ENCODE measurements around the gene BEND5.
A peak's percentile ranks its signal among the peaks of the same experiment; 100 is the strongest.

Gene BEND5

GRCh38 chr1:48720929-48721328 lies 55.8 kb downstream of the BEND5 start:
- DNase-seq (ENCODE audit: low read depth), result no peak

DNA sequence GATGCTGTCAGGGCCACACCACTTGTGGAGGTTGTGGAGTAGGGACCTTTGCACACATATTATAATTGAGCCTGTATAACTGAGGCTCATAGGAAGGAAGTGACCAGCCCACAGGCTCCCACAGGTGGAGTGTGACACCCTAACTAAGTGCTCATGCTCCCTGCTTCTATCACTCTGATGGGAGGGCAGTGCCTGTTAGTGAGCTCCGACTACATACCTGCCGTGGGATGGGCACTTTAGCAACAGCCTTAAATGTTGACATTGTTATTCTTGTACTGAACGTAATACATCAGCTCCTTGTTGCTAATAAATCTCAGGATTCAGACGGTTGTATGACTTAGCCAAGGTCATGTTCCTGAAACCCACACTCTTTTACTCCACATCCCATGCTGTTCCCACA lies 58.0 kb downstream of the BEND5 start:
- DNase-seq (ENCODE audit: low read depth), result no peak

GRCh38 chr1:48718116-48718630 lies 58.5 kb downstream of the BEND5 start:
- DNase-seq (ENCODE audit: low read depth), result no peak

DNA sequence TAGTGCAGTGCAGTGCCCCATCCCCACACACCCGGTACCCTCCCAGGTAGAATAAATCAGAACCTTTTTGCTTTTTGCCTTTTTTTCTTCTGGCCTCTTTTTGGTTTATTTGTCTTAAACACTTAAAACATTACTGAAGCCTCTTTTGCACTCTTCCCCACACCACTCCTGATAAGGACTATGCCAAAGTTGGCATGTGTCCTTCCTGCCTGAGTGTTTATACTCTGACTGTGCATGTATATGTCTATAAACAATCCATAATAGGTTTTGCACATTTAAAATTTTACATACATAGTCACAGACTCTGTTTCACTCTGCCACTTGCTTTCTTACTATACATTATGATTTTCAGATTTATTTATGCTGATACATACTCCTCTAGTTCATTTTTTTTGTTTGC lies 59.6 kb downstream of the BEND5 start:
- no peak for DNase-seq (ENCODE audit: low read depth)

- DNase-seq (ENCODE audit: low read depth), result no peak
These were observed 60.8 kb downstream of the BEND5 start for GRCh38 chr1:48715921-48716320.

DNA sequence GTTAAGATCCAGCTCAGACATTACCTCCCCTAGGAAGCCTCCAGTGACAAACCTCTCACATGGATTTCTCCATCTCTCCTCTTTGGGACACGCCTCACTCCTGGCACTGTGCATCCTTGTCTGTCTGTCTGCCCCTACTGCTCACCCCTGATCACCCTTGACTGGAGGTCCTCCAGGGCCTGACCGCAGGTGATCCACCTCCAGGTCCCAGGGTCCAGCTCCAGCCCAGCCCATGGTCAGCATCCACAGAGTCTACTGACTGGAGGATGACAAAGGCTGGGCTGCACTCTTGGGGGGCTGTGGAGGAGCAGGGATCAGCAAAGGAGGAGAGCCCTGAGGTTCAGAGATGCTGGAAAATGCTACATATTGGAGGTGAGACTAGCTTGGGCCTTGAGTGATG lies 65.8 kb downstream of the BEND5 start:
- DNase-seq (ENCODE audit: low read depth), result no peak

GRCh38 chr1:48710318-48710717 lies 66.4 kb downstream of the BEND5 start:
- no peak for DNase-seq (ENCODE audit: low read depth)

DNA sequence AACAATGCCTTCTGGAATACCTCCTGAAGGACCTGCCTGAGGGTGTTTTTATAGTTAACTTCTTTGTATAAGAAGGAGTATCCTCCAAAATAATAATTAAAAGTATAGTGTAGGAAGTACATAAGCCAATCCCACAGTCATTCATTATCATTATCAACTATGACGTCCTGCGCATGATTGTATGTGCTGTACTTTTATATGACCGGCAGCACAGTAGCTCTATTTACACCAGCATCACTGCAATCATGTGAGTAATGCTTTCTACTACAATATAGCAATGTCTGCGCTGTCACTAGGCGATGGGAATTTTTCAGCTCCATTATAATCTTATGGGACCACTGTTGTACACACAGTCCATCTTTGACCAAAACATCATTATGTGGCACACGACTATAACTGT lies 72.0 kb downstream of the BEND5 start:
- no peak for DNase-seq (ENCODE audit: low read depth)

GRCh38 chr1:48701445-48701844 lies 75.2 kb downstream of the BEND5 start:
- no peak for DNase-seq (ENCODE audit: low read depth)

GRCh38 chr1:48697066-48697707 lies 79.5 kb downstream of the BEND5 start:
- DNase-seq (ENCODE audit: low read depth), result peak; percentile 49

- DNase-seq (ENCODE audit: low read depth), result no peak
These were observed 81.5 kb downstream of the BEND5 start for GRCh38 chr1:48695161-48695560.

GRCh38 chr1:48693674-48694320 lies 82.9 kb downstream of the BEND5 start:
- DNase-seq (ENCODE audit: low read depth), result no peak

GRCh38 chr1:48693180-48693579 lies 83.5 kb downstream of the BEND5 start:
- DNase-seq (ENCODE audit: low read depth), result no peak

- no peak for DNase-seq (ENCODE audit: low read depth)
These were observed 84.5 kb downstream of the BEND5 start for GRCh38 chr1:48692235-48692634.

GRCh38 chr1:48691429-48692001 lies 85.2 kb downstream of the BEND5 start:
- no peak for DNase-seq (ENCODE audit: low read depth)

DNA sequence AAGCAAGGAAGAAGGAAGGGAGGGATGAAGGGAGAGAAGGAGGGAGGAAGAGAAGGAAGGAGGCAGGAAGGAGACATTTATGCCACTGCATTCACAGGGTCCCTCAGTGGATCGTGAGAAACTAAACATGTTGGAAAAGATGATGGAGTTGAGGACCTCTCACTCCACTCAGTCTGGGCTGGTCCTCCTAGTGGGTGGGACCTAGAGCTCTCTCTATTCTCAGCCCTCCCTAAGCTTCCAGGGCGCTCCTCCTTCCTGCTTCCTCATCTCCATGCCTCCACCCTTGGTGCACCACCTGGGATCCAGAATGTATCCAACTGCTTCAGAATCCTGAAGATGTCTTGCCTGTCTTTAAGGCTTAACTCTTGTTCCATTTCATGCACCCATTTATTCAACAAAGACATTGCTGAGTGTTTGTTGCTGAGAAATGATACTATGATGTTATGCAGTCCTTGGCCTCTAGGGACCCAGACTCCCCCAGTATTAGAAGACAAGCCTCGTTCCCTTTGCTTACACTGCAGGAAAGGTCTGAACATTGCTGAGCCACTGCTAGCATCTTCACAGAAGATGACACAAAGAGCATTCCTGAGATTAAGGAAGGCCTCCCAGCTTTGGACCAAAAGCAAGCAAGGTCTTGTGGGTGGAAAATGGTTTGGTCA lies 88.5 kb downstream of the BEND5 start:
- no peak for DNase-seq (ENCODE audit: low read depth)

GRCh38 chr1:48687282-48688045 lies 89.2 kb downstream of the BEND5 start:
- no peak for DNase-seq (ENCODE audit: low read depth)

DNA sequence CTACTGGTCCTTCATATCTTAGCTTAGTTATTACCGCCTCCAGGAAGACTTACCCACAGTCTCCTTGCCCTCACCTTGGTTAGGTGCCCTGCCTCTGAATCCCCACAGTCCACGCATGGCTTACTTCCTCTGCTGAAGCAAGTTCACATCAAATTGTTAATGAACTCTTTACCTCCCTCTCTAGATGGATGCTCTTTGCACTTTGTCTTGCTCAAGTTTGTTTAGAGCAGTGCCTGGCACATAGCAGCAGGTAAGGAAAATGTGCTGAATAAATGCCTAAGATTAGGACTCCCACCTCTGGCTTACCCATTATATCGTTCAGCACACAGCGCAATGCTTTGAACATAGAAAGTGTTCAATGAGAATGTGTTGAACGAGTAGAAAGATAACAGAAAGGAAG lies 90.5 kb downstream of the BEND5 start:
- DNase-seq (ENCODE audit: low read depth), result no peak

GRCh38 chr1:48684381-48684780 lies 92.3 kb downstream of the BEND5 start:
- no peak for DNase-seq (ENCODE audit: low read depth)

DNA sequence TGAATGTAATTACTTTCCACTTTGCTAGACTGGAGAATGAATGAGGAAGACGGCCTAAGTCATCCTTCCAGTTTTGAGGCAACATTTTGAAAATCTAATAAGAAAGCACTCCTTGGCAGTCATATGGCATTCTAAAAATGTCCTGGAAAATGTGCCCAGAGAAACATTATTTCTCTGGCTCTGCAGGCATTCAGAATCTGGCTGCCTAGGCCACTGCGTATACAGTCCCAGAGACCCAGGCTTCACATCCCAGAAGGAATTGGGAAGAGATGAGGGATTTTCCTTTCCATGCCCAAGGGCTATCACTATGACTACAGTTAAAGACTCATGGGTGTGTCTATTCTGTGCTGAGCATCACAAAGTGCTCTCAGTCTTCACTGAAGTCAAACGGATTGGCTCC lies 92.9 kb downstream of the BEND5 start:
- no peak for DNase-seq (ENCODE audit: low read depth)

- no peak for DNase-seq (ENCODE audit: low read depth)
These were observed 95.0 kb downstream of the BEND5 start for GRCh38 chr1:48681476-48682305.

All from stimulated activated CD8-positive, alpha-beta memory T cell treated with anti-CD3 and anti-CD28 coated beads, Interleukin-15, amount 100 ng/mL, for 24 hours (primary cell).